GM23248 (cell line): Measurements from ENCODE around the gene DENND2A.

Source experiments
- EZH2 ChIP-seq: fragments of 200-600 bp; sonication (generic); IDR thresholded peaks from 2 replicates; pipeline ENCODE4 v1.6.1; 2018; ENCODE audit warnings: antibody characterized with exemption, mild to moderate bottlenecking; ENCODE audit not compliant: insufficient read depth, poor library complexity, severe bottlenecking
- EZH2phosphoT487 ChIP-seq: fragments of 200-600 bp; sonication (generic); IDR thresholded peaks from 2 replicates; pipeline ENCODE4 v1.6.1; 2018; ENCODE audit warnings: antibody characterized with exemption, moderate library complexity, mild to moderate bottlenecking, low read depth; ENCODE audit not compliant: insufficient read depth

GRCh38 chr7:140685407-140686087, 44.9 kb upstream of the DENND2A start:
- TF ChIP-seq EZH2phosphoT487 = no peak
- TF ChIP-seq EZH2 = no peak
